Mammary epithelial cell (primary cell): ENCODE results near the gene SHB.

ENCODE experiments used
- CTCF ChIP-seq, 2 donors: IDR thresholded peaks in 1 of 2; conservative IDR thresholded peaks in 1 of 2; 2 replicates each; pipeline ENCODE4 v1.5.1; 2011 to 2012; ENCODE audit warnings: inconsistent platforms in 2 of 2, low read length in 2 of 2, mild to moderate bottlenecking in 2 of 2, control low read depth in 1 of 2, low read depth in 1 of 2; ENCODE audit not compliant: insufficient read depth in 1 of 2; ENCODE audit errors: extremely low read depth in 1 of 2
- EZH2 ChIP-seq: IDR thresholded peaks from 2 replicates; pipeline ENCODE4 v1.6.1; 2012; ENCODE audit warnings: low read length, inconsistent platforms, borderline replicate concordance

DNA sequence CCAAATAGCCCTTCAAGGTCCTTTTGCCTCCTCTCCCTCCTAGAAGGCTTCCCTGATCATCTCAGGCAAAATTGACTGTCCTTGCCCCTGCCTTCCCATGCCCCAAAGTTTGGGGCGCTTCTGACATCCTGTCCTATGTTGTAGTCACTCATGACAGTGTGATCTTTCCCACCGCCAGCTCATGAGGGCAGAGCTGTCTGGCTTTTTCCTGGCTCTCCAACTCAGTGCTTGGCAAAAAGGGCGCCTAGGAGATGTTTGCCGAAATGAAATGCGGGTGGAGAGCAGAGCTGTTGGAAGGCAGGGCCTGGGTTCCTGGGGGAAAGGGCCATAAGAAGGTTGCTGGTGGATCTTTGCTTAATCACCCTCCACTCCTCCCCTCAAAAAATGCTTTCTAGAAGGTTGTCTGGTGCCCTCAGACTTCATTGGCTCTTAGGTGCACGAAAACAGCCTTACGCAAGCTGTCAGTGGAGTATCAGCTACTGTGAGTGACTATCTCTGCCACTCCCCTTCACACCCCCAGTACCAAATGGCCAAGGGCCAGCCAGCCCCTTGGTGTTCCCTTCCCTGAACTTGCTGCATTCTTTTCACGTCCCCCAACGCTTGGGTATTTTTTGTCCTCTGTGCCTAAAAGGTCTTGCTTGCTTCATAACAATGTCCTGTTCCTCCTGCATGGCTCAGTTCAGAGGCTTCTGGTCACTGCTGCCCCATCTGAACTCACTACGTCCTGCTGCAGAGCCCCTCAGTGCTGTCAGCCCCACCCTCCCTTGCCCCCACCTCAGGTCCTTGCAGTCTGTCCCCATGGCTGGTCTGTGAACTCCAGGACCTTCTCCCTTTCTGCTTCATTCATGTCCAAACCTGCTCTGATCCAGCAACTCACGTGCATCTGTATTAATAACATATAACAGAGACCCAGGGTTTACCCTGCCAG lies 162.5 kb downstream of the SHB start:
- TF ChIP-seq CTCF (conservative IDR thresholded peaks at IDR 0.05 in 1 of 2, IDR thresholded peaks at IDR 0.05 in 1 of 2; ENCODE audit: extremely low read depth in 1 of 2, insufficient read depth in 1 of 2, low read depth in 1 of 2, low read length in 2 of 2) (no peak), EZH2 (no peak)
